Spleen (tissue), 11 donors: Measurements from ENCODE around the gene CLASP1. TPM values are rescaled to one million over a fixed set of nuclear protein-coding genes. Genes with fewer than 3 reads are reported as not detected.

Source experiments
- DNase-seq: peaks from one replicate; pipeline ENCODE4 v3.0.0-alpha.2; 2020
- H3K27ac ChIP-seq, 8 donors: fragments of 200-600 bp; sonication (generic) in 7 of 8; 1 replicate in 4 of 8; 2 replicates in 4 of 8; pipeline versions ENCODE4 v1.5.0 to v1.8.0; 2016 to 2021; ENCODE audit warnings: inconsistent platforms in 4 of 8, mild to moderate bottlenecking in 4 of 8, moderate library complexity in 1 of 8
- H3K27me3 ChIP-seq, 7 donors: fragments of 200-600 bp; sonication (generic) in 6 of 7; replicated peaks in 1 of 7; 1 replicate in 4 of 7; 2 replicates in 3 of 7; pipeline versions ENCODE4 v1.5.0 to v1.8.0; 2016 to 2021; ENCODE audit warnings: inconsistent platforms in 3 of 7, mild to moderate bottlenecking in 1 of 7
- H3K36me3 ChIP-seq, 6 donors: fragments of 200-600 bp; sonication (generic) in 5 of 6; 1 replicate in 4 of 6; 2 replicates in 2 of 6; pipeline versions ENCODE4 v1.5.0 to v1.8.0; 2016 to 2021; ENCODE audit warnings: inconsistent platforms in 2 of 6
- H3K4me1 ChIP-seq, 6 donors: fragments of 200-600 bp; sonication (generic) in 5 of 6; 1 replicate in 3 of 6; 2 replicates in 3 of 6; pipeline versions ENCODE4 v1.5.0 to v1.8.0; 2016 to 2021; ENCODE audit warnings: inconsistent platforms in 3 of 6
- H3K4me3 ChIP-seq, 8 donors: fragments of 200-600 bp; sonication (generic) in 7 of 8; 1 replicate in 4 of 8; 2 replicates in 4 of 8; pipeline versions ENCODE4 v1.5.0 to v1.8.0; 2016 to 2021; ENCODE audit warnings: inconsistent platforms in 4 of 8, mild to moderate bottlenecking in 4 of 8, moderate library complexity in 2 of 8
- H3K9me3 ChIP-seq, 8 donors: fragments of 200-600 bp; sonication (generic) in 7 of 8; 1 replicate in 4 of 8; 2 replicates in 4 of 8; pipeline versions ENCODE4 v1.5.0 to v1.8.0; 2016 to 2021; ENCODE audit warnings: inconsistent platforms in 4 of 8
- CTCF ChIP-seq, 11 experiments: fragments of 200-600 bp in 7 of 11; fragments of 450-650 bp in 4 of 11; sonication (generic) in 4 of 11; IDR thresholded peaks in 8 of 11; conservative IDR thresholded peaks in 3 of 11; 1 replicate in 7 of 11; 2 replicates in 4 of 11; pipeline versions ENCODE4 v1.4.0 to v1.8.0; 2016 to 2021; ENCODE audit warnings: antibody characterized with exemption in 11 of 11, inconsistent platforms in 4 of 11, mild to moderate bottlenecking in 1 of 11
- POLR2A ChIP-seq, 3 donors: fragments of 450-650 bp; IDR thresholded peaks; one replicate each; pipeline ENCODE4 v1.5.1; 2017; ENCODE audit warnings: antibody characterized with exemption in 3 of 3, mild to moderate bottlenecking in 1 of 3
- POLR2AphosphoS5 ChIP-seq, 3 donors: sonication (generic); formaldehyde crosslinking; IDR thresholded peaks; one replicate each; pipeline ENCODE4 v1.5.1; 2017; ENCODE audit warnings: antibody characterized with exemption in 3 of 3
- WGBS, 5 donors: extraction: QIAGEN DNeasy Blood & Tissue Kit in 3 of 5; methylation state at CpG; one replicate each; pipeline versions ENCODE4 v1.1.5 to v1.1.7; 2013 to 2018; 5-methylcytosine and 5-hydroxymethylcytosine counted together
- intact Hi-C: fragments of 100-400 bp; cut with DNase I; formaldehyde crosslinking; loops from one replicate; pipeline ENCODE4 v1.15.0; 2023; ENCODE audit warnings: low total_unique reads
- polyA plus RNA-seq, 3 donors: library from polyadenylated mRNA; stranded (reverse); fragments of 200-250 nt; gene quantifications; one replicate each; pipeline ENCODE4 v1.2.1, GENCODE V29; 2013
- total RNA-seq, 7 donors: library from RNA; depleted of rRNA in 3 of 7; stranded (reverse); fragments of >200 nt in 3 of 7; fragmentation: NEBNext Ultra II Directional in 4 of 7; extraction: Animal tissue kit (Norgen Biotek cat#: 25700) in 4 of 7; gene quantifications; one replicate each; pipeline versions ENCODE4 v1.1.0 to v1.2.1, GENCODE V29; 2016 to 2021
- donor health status: healthy with polysubstance abuse.
- donor health status: DM: no; HTN: no; CAD: no; lungs with moderate emphysema.
- donor health status: DM: no; HTN: no; CAD: no.
- donor health status: Bipolar disorder and iron deficiency.
- donor health status: healthy.
- donor health status: DM: no; HTN: no; CAD: no.
- donor health status: DM: yes; HTN: yes; CAD: no.

The CLASP1 gene
- total and polyA plus RNA-seq, 10 donors, result 4.0 to 103 (median 71.7) TPM

- DNase-seq, result no peak
- no peak for TF ChIP-seq CTCF (IDR thresholded peaks at IDR 0.05 in 8 of 11, conservative IDR thresholded peaks at IDR 0.05 in 3 of 11)
- TF ChIP-seq POLR2A (IDR thresholded peaks at IDR 0.05), result no peak
- TF ChIP-seq POLR2AphosphoS5 (IDR thresholded peaks at IDR 0.05), result no peak
- peak overlapping the region in 1 of 8 donors; percentile 11 for H3K27ac ChIP-seq
- peaks cover 0 to 4% (median 0%) of the 10 kb centered on the region in 6 donors for H3K36me3 ChIP-seq
- intact Hi-C loops, result no loop called here
- 85 to 93% (median 89%) methylated on average over 9 of the region's 9 CpGs for WGBS, 5 donors
- no peaks in the 10 kb centered on the region for H3K27me3 ChIP-seq
- H3K4me1 ChIP-seq, result peaks cover 12 to 70% (median 41%) of the 10 kb centered on the region in 6 donors
- H3K9me3 ChIP-seq, result no peaks in the 10 kb centered on the region
- no peak overlapping the region for H3K4me3 ChIP-seq
Measured at GRCh38 chr2:121536850-121537557, 112.3 kb downstream of the CLASP1 start.

GRCh38 chr2:121536347-121536746, 112.9 kb downstream of the CLASP1 start:
- Histone ChIP-seq H3K9me3 (no peaks in the 10 kb centered on the region), H3K4me3 (no peak overlapping the region), H3K36me3 (peaks cover 0 to 4% (median 0%) of the 10 kb centered on the region in 6 donors), H3K27me3 (no peaks in the 10 kb centered on the region), H3K27ac (no peak overlapping the region), H3K4me1 (peaks cover 16 to 72% (median 47%) of the 10 kb centered on the region in 6 donors)
- no peak for DNase-seq
- intact Hi-C loops, result no loop called here
- TF ChIP-seq CTCF (IDR thresholded peaks at IDR 0.05 in 8 of 11, conservative IDR thresholded peaks at IDR 0.05 in 3 of 11) (no peak), POLR2A (IDR thresholded peaks at IDR 0.05) (no peak), POLR2AphosphoS5 (IDR thresholded peaks at IDR 0.05) (no peak)
- 84 to 100% (median 96%) methylated on average over 1 of the region's 1 CpG for WGBS, 5 donors

GRCh38 chr2:121534007-121534406, 115.3 kb downstream of the CLASP1 start:
- H3K27ac ChIP-seq, result peak overlapping the region in 5 of 8 donors; percentile 1 to 96 (median 24)
- no peaks in the 10 kb centered on the region for H3K9me3 ChIP-seq
- TF ChIP-seq POLR2AphosphoS5 (IDR thresholded peaks at IDR 0.05) (no peak), POLR2A (IDR thresholded peaks at IDR 0.05) (no peak), CTCF (IDR thresholded peaks at IDR 0.05 in 8 of 11, conservative IDR thresholded peaks at IDR 0.05 in 3 of 11) (no peak)
- peaks cover 0 to 4% (median 0%) of the 10 kb centered on the region in 6 donors for H3K36me3 ChIP-seq
- intact Hi-C loops, result loop anchor here (5.0 kb wide), 1 partner anchor 113 kb away; the partner anchor contains the start of gene CLASP1
- no peak for DNase-seq
- no peak overlapping the region for H3K4me3 ChIP-seq
- H3K4me1 ChIP-seq, result peaks cover 19 to 69% (median 41%) of the 10 kb centered on the region in 6 donors
- no peaks in the 10 kb centered on the region for H3K27me3 ChIP-seq

GRCh38 chr2:121532894-121533293, 116.4 kb downstream of the CLASP1 start:
- peaks cover 19 to 73% (median 48%) of the 10 kb centered on the region in 6 donors for H3K4me1 ChIP-seq
- WGBS, 5 donors, result 50 to 63% (median 59%) methylated on average over 6 of the region's 6 CpGs
- H3K36me3 ChIP-seq, result peaks cover 0 to 12% (median 0%) of the 10 kb centered on the region in 6 donors
- intact Hi-C loops, result loop anchor here (5.0 kb wide), 1 partner anchor 114 kb away; the partner anchor contains the start of gene CLASP1
- no peak for DNase-seq
- H3K9me3 ChIP-seq, result no peaks in the 10 kb centered on the region
- no peaks in the 10 kb centered on the region for H3K27me3 ChIP-seq
- H3K27ac ChIP-seq, result peak overlapping the region in 6 of 8 donors; percentile 25 to 98 (median 96)
- H3K4me3 ChIP-seq, result no peak overlapping the region
- TF ChIP-seq POLR2AphosphoS5 (IDR thresholded peaks at IDR 0.05) (no peak), POLR2A (IDR thresholded peaks at IDR 0.05) (no peak), CTCF (IDR thresholded peaks at IDR 0.05 in 8 of 11, conservative IDR thresholded peaks at IDR 0.05 in 3 of 11) (no peak)
